OCI-LY3 (cell line): ENCODE measurements around the gene CDK19.

Experiments
- EZH2phosphoT487 ChIP-seq: fragments of 200-600 bp; shearing (Covaris generic); IDR thresholded peaks from 2 replicates; pipeline ENCODE4 v1.6.1; 2018; ENCODE audit warnings: antibody characterized with exemption, mixed run types, low read depth
- TF ChIP-seq, protein P1 (sequence below): fragments of 200-600, 300-600 bp; sonication (generic); IDR thresholded peaks from 2 replicates; pipeline ENCODE4 v1.5.1; 2014; ENCODE audit warnings: antibody characterized with exemption, low read length, low read depth

DNA sequence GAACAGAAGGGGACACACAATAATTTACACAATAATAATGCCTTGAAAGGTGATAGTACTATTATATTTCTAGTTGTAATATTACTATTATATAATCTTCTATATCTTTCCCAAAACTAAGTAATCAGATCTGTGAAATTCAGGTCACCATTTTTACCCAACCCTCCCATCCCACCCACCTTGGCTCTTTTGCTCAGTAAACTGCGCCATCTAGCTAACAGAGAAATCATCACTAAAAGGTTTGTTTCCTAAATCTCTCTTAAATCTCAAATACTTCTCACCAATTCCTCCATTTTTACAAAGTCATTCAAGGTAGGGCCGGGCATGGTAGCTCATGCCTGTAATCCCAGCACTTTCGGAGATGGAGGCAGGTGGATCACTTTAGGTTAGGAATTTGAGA is 83.4 kb downstream of the CDK19 start:
- TF ChIP-seq, protein P1, sequence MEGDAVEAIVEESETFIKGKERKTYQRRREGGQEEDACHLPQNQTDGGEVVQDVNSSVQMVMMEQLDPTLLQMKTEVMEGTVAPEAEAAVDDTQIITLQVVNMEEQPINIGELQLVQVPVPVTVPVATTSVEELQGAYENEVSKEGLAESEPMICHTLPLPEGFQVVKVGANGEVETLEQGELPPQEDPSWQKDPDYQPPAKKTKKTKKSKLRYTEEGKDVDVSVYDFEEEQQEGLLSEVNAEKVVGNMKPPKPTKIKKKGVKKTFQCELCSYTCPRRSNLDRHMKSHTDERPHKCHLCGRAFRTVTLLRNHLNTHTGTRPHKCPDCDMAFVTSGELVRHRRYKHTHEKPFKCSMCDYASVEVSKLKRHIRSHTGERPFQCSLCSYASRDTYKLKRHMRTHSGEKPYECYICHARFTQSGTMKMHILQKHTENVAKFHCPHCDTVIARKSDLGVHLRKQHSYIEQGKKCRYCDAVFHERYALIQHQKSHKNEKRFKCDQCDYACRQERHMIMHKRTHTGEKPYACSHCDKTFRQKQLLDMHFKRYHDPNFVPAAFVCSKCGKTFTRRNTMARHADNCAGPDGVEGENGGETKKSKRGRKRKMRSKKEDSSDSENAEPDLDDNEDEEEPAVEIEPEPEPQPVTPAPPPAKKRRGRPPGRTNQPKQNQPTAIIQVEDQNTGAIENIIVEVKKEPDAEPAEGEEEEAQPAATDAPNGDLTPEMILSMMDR = peak; percentile 35
- no peak for TF ChIP-seq EZH2phosphoT487
